GM10266 (cell line): ENCODE data around the gene ZNF284.

Experiments used
- DNase-seq: peaks from one replicate; pipeline ENCODE4 v3.0.0; 2012; ENCODE audit errors: extremely low spot score
- TF ChIP-seq, protein P1 (sequence below): IDR thresholded peaks from 2 replicates; pipeline ENCODE4 v1.5.1; 2012; ENCODE audit warnings: mild to moderate bottlenecking, low read depth; ENCODE audit not compliant: control insufficient read depth, insufficient read depth; ENCODE audit errors: missing control alignments

The ZNF284 gene

DNA sequence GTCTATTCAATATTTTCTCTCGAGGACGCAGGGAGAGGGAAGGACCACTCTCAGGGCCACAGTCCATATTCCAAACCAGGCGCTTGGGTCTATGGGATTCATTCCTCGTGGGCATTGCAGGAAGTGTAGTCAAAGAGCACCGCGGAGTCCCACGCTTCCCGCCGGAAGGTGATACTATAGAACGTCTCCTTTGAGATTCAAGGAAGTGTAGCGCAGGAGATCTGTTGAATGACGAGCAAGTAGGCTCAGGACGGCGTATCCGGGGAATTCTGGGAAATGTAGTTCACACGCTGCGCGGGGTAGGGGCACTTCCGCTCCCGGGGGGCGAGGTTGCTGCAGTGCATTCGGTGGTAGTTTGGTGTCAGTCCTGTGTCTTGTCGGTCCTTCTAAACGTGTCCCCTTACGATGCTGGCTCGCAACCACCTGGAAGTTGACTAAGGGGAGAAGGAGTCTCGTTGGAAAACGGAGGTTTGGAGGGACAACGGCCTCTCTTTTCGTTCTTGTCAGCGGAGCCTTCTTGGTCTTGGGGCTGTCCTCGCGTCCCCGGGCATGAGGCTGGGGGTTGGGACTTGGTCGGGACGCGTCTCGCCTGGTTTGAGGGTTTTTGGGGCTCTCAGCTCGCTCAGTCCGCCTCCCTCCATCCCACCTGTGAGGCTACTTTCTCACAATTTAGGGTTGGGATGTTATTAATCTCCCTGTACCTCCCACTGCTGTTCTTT is at the start of gene ZNF284:
Gene ZNF284 (plus strand): TSS at position 336 of the 719 bp plus-strand sequence. CDS start 4,231 bp downstream, outside the sequence.
- TF ChIP-seq, protein P1, sequence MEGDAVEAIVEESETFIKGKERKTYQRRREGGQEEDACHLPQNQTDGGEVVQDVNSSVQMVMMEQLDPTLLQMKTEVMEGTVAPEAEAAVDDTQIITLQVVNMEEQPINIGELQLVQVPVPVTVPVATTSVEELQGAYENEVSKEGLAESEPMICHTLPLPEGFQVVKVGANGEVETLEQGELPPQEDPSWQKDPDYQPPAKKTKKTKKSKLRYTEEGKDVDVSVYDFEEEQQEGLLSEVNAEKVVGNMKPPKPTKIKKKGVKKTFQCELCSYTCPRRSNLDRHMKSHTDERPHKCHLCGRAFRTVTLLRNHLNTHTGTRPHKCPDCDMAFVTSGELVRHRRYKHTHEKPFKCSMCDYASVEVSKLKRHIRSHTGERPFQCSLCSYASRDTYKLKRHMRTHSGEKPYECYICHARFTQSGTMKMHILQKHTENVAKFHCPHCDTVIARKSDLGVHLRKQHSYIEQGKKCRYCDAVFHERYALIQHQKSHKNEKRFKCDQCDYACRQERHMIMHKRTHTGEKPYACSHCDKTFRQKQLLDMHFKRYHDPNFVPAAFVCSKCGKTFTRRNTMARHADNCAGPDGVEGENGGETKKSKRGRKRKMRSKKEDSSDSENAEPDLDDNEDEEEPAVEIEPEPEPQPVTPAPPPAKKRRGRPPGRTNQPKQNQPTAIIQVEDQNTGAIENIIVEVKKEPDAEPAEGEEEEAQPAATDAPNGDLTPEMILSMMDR, result no peak
- DNase-seq, result peak; percentile 85

DNA sequence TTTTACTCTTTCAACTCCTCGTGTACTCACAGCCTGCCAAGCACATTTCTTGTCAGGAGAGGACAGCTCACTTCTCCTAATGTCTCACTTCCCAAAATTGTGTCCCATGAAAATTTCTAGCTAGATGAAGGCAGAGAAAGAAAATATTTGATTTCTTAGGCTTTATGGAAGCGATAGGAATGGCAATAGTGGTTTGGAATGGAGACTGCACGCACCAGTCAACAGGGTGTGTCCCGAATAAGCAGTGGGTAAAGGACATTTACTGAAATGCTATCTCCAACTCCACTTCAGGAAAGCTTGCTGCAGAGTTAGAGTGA is 47.1 kb upstream of the ZNF284 start:
- TF ChIP-seq, protein P1, result no peak
- no peak for DNase-seq

DNA sequence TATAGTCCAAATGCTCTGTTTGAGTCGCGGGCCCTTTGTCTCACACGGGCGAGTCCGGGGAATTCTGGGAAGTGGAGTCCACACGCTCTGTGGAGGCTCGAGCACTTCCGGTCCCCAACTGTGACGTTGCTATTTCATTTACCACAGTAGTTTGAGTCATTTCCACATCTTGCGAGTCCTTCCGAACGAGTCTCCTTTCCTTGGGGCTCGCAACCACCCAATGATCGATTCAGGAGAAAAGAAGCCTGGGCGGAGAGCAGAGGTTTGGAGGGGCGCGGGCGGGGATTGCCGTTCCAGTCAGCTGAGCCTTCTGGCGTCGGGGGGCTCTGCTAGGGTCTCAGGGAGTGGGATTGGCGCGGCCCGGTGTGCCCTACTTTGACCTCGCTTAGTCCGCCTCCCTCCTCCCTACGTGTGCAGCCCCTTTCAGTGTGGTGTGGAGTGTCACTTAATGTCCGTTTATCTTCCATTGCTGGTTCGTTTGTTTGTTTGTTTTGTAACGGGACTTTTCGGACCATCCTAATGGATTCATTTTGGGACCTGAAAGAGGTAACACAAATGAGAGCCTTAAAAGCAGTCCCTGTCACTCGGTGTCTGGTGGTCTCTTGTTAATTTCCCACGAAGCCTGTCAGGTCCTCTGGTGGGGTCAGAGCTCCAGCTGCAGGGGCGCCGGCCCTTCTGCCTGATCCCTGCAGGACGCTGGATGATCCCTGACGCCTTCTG is 46.6 kb upstream of the ZNF284 start, which contains the start of gene ZNF222:
Gene ZNF222 (plus strand): TSS at position 163 of the 720 bp plus-strand sequence. CDS start 58 bp downstream, at position 221.
- DNase-seq, result peak; percentile 73
- TF ChIP-seq, protein P1, result no peak

DNA sequence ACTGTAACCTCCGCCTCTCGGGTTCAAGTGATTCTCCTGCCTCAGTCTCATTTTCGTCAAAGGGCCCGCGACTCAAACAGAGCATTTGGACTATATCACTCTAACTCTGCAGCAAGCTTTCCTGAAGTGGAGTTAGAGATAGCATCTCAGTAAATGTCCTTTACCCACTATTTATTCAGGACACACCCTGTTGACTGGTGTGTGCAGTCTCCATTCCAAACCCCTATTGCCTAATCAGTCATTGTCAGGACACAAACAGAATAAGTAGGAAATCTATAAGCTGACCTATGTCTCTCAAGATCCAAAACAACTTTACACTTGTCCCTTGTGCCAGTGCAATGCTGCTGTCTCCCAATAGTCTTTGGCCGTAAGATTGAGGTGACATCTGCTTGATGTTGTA is 45.3 kb upstream of the ZNF284 start:
- TF ChIP-seq, protein P1, result no peak
- no peak for DNase-seq

DNA sequence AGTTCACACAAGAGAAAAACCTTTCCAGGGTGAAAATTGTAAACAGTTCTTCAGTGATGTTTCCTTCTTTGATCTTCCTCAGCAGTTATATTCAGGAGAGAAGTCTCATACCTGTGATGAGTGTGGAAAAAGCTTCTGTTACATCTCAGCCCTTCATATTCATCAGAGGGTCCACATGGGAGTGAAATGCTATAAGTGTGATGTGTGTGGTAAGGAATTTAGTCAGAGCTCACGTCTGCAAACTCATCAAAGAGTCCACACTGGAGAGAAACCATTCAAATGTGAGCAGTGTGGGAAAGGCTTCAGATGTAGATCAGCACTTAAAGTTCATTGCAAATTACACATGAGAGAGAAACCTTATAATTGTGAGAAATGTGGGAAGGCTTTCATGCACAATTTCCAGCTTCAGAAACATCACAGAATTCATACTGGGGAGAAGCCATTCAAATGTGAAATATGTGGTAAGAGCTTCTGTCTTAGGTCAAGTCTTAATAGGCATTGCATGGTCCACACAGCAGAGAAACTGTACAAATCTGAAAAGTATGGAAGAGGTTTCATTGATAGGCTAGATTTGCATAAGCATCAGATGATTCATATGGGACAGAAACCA is 39.9 kb upstream of the ZNF284 start:
- TF ChIP-seq, protein P1, result no peak
- no peak for DNase-seq

DNA sequence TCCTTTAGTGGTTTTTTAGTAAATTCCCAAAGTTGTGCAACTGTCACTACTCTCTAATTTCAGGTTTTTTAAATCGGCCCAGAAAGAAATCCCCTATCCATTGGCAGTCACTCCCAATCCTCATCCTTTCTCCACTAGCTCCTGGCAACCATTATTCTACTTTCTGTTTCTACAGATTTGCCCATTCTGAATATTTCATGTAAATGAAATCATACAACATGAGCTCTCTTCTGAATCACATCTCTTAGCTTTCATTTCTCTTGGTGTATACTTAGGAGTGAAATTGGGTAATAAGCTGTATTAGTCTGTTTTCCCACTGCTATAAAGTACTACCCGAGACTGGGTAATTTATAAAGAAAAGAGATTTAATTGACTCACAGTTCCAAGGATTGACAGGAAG is 29.8 kb upstream of the ZNF284 start:
- TF ChIP-seq, protein P1, result no peak

More for the DNA sequence above, 29.8 kb upstream of the ZNF284 start:
- no peak for DNase-seq
